GM23338 (cell line): ENCODE measurements around the gene CABLES1. TPM values are rescaled to one million over a fixed set of nuclear protein-coding genes. Genes with fewer than 3 reads are reported as not detected.

Source experiments
- CTCF ChIP-seq, 2 experiments: fragments of 200-600 bp in 1 of 2; sonication (generic) in 1 of 2; conservative IDR thresholded peaks; 2 replicates each; pipeline versions ENCODE4 v1.5.1 to v1.6.1; 2016 to 2017; ENCODE audit warnings: antibody characterized with exemption in 2 of 2, low read depth in 2 of 2, mild to moderate bottlenecking in 2 of 2, moderate library complexity in 1 of 2
- EZH2phosphoT487 ChIP-seq: fragments of 200-600 bp; sonication (generic); IDR thresholded peaks from one replicate; pipeline ENCODE4 v1.8.1; 2018; ENCODE audit warnings: antibody characterized with exemption; ENCODE audit not compliant: unreplicated experiment
- JUNB ChIP-seq: IDR thresholded peaks from one replicate; pipeline ENCODE4 v1.6.1; 2016; ENCODE audit warnings: antibody characterized with exemption; ENCODE audit not compliant: unreplicated experiment
- REST ChIP-seq: IDR thresholded peaks from one replicate; pipeline ENCODE4 v1.6.1; 2018; ENCODE audit warnings: antibody characterized with exemption; ENCODE audit not compliant: unreplicated experiment
- ZNF462 ChIP-seq: fragments of 250-450 bp; sonication (Bioruptor Pico); IDR thresholded peaks from 2 replicates; pipeline ENCODE4 v1.5.0; 2020; ENCODE audit warnings: mild to moderate bottlenecking, moderate library complexity
- polyA plus RNA-seq: library from polyadenylated mRNA; unstranded; fragments of >200 nt; fragmentation: Nextera tagmentation; extraction: Ambion mirVana; gene quantifications from 2 replicates; pipeline ENCODE4 v1.2.1, GENCODE V29; 2016
- total RNA-seq: library from RNA; depleted of rRNA; stranded (reverse); fragments of >200 nt; shearing (Covaris generic); gene quantifications from 2 replicates; pipeline ENCODE4 v1.2.3, GENCODE V29; 2014

The CABLES1 gene
- total and polyA plus RNA-seq, 2 experiments from 2014 or later: 2.6 to 12.4 TPM

- TF ChIP-seq ZNF462 (no peak), REST (no peak), JUNB (no peak), EZH2phosphoT487 (no peak), CTCF (conservative IDR thresholded peaks at IDR 0.05; ENCODE audit: low read depth in 2 of 2) (no peak)
Observed at GRCh38 chr18:23250893-23251656, 115.8 kb downstream of the CABLES1 start (continued).
